DMS114 treated with DMSO at 0.1 percent for 48 hours (cell line): ENCODE measurements around the gene ABCC8.

Experiments
- DNase-seq: peaks from one replicate; lab custom pipeline; 2025; ENCODE audit not compliant: unreplicated experiment; lab: John Stamatoyannopoulos, UW

Gene ABCC8

DNA sequence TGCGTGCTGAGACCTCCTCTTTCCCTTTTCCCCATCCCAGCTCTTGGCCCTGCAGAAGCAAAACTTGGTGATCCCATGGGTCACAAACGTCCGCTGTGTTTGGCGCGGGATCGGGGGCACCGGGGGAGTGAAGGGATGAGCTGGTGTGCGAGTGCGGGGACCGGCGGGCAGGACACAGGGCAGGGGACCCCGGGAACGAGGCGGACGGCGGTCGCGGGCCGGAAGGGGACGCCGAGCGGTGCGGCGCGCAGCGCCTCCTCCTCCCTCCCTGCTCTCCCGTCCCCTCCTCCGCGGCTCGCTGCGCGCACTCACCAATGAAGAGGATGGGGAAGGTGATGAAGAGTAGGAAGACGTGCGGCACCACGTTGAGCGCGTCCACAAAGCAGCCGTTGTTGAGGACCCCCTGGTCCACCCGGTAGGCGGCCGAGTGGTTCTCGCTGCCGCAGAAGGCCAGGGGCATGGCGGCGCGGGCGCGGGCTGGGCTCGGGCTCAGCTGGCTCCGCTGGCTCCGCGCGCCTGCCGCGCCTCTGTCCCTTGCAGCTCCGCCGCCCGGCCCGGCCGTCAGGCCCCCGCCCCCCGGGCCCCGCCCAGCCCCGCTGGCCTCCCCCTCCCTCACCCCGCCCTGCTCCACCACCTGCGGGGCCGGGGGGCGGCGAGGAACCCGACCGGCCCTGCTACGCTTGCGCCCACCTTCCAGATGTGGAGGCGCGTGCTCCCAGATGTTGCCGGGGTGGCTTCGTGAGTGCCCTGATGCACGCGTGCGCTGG lies at the start of gene ABCC8:
ABCC8 (minus strand) TSS at position 529 of the 767 bp plus-strand sequence; CDS start at position 460, 69 bp downstream.
- no peak for DNase-seq

DNA sequence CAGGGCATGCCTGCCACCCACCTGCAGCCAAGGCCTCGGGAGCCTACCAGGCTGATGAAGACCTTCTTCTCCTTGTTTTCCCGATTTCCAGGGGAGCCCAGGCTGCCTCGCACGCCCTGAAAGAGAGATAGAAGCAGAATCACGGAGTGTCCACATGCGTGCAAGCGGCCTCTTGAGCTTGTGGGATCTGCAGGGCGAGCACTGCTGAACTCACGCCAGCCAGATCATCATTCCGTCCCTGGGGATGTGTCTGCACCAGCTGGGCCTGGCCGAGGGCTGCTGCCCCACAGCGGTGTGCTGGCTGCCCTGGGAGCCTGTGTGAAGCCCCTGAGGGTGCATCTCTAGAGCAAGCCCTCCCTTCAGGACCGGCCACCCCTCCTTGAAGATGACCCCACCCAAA lies 49.7 kb upstream of the ABCC8 start:
- DNase-seq, result no peak

DNA sequence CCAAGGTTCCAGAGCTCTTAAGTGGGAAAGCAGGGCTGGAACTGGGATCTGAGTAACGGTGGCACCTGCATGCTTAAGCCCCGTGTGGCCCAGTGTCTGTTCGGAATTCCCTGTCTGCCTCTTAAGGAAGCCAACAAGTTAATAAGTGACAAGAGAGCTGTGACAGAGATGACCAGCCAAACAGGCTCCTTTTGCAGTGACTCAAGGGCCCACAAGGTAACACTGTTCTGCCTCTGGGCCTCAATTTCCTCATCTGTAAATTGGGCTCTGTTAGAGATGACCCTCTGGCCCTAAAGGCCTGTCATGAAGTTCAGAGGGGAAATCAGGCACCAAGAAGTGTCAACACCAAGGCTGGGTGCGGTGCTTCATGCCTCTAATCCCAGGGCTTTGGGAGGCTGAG lies 48.9 kb upstream of the ABCC8 start:
- no peak for DNase-seq

DNA sequence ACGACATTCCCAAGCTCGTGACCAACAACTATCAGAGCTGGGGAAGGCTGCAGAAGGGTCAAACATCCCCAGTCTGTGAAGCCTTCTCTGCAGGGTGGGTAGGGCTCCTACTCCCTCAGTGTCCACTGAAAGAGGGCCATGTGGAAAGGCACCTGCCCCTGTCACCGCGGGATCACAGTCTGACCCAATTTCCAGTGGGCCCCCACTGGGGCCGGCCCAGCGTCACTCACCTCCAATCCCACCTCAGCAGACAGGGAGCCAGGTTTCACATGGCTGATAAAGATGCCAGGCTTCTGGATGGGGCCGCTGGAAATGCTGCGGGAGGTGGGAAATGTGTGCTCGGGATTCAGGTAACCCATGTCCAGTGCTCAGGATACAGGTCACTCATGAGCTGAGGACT lies 47.6 kb upstream of the ABCC8 start:
- no peak for DNase-seq

DNA sequence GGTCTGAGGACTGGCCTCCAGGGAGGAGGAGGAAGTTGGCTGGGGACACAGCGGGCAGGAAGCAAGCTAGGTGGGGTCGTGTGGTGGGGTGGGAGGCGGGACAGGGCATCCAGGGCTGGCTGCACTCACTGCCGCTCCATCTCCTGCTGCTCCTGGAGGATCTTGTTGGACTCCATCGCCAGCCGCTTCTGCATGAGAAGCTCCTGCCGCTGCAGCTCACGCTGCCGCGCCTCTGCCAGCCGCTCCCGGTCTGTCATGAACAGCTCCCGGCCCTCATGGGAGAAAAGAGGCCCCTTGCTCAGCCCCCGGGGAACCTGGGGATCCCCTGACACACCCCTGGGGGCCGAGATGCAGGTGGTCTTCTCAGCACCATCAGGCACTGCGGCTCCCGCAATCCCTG lies 46.0 kb upstream of the ABCC8 start:
- DNase-seq, result no peak

DNA sequence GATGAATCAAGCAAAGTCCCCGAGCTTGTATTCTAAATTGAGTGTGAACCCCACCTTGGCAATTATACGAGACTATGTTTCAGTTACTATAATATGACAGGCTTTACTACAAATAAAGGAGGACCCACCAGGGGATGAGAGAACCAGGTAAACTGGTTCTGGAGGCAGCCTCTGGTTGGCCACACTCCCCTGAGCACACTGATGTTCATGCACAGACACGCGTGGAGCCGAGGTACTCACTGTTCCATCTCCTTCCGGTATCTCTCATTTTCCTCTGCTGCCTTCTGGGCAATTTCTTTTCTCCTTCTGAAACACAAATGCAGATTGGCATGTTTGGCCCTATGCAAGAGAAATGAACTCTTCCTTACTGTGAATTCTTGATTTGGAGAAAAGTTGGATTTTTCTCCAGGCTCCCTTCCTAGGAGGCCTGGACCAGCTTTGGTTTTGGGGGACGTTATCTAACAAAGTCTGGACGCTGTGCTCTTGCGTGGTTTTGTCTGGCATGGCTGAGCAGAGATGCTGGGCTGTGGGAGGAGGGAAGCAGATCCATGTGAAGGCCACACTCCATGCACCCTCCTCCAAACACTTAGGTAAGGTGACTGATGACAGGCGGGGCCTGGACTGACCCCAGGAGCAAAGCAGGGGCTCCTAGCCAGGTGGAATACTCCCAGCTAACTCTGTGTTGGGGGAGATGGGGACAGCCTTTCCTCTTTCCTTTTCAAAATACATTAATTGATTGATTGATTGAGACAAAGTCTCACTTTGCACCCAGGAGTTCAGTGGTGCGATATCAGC lies 44.7 kb upstream of the ABCC8 start:
- no peak for DNase-seq

DNA sequence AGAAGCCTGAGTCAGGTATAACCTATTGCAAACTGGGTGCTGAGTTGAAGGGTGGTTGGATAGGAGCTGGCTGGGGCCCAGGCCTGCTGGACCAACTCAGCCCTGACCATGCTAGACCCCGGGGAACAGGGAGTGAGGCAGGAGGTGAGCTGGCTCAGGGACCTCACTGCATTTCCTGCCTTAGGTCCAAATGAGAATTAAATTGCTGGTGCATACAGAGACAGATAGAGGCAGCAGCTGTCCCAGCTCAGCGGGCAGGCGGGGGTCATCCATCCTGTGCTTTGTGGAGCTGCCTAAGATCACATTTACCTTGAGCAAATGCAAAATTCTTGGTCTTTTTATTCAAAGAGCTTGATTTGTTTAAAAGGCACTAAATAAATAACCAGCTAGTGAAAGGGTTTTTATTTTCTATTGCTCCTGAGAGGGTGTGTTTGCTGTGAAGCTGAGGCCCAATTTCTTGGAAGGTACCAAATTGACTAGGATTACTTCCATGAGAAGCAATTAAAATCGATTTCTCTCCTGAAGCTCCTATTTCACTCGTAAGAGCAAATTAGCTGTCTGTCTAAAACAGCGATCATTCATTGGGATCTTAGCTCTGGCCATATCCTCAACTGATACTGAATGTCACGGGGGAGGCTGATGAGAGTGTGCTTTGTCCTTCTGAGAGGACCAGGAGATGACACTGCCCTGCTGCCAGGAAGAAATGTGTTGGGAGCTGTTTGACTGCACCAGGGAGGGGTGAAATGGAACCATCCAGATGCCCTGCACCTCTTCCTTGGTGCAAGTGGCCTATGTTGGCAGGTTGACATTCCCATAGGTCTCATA lies 42.6 kb upstream of the ABCC8 start:
- DNase-seq, result no peak

DNA sequence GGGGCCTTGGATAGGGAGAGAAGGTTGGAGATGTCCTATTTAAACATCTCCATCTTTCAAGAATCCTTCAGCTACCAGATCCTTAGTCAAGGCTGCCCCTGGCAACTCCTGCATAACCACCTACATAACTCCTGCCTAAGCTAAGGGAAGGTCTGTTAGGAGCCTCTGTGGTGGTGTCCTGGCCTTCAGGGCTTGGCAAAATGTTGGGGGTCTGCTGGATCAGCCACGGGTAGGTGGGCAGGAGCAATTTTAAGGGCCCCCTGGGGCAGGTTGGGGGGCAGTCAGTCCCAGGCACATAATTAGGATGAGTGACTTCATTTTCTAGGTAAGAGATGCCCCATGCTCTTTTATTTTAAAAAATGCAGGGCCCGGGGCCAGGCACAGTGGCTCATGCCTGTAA lies 41.7 kb upstream of the ABCC8 start:
- DNase-seq, result no peak

DNA sequence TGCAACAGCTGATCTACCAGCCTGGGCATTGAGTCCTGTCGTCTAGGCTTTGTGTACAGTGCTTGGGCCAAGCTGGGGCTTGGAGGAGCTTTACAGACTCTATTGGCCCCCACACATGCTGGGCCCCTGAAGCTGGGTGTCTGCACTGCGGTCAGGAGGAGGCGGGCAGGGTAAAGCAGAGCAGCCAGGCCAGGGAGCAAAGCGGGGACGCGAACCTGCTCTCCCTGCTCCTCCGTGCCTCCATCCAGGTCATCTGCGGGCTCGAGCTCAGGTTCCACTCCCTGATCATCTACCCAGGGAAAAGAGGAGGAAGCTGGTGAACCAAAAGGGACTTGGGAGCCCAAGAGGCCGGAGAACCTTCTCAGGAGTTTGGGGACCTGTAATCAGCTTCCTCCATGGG lies 40.5 kb upstream of the ABCC8 start:
- DNase-seq, result no peak

DNA sequence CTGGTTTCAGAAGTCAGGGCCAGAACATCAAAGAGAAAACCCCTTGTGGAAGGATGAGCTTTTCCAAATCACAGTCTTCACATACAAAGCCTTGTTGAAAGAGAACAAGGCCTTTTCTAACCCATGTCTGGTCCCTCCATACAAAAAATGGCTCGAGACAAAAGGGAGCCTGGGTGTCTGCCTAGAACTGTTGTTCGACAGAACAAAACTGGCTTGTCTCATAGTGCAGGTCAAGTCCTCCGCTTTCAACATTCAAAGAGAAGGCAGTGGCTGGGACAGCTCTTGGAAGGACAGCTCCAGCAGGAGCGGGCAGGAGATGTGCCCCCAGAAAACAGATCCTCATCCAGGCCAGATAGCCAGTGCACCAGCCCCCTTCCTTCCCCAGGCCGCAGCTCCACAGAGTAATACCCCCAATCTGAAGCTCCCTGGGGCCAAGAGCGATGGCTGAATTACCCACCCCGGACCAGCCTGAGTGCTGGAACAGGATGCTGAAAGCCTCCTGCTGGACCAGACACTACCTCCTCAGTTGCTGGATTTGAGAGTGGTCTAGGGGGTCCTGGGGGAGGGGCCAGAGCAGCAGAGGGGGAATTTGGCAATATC lies 40.0 kb upstream of the ABCC8 start:
- no peak for DNase-seq

DNA sequence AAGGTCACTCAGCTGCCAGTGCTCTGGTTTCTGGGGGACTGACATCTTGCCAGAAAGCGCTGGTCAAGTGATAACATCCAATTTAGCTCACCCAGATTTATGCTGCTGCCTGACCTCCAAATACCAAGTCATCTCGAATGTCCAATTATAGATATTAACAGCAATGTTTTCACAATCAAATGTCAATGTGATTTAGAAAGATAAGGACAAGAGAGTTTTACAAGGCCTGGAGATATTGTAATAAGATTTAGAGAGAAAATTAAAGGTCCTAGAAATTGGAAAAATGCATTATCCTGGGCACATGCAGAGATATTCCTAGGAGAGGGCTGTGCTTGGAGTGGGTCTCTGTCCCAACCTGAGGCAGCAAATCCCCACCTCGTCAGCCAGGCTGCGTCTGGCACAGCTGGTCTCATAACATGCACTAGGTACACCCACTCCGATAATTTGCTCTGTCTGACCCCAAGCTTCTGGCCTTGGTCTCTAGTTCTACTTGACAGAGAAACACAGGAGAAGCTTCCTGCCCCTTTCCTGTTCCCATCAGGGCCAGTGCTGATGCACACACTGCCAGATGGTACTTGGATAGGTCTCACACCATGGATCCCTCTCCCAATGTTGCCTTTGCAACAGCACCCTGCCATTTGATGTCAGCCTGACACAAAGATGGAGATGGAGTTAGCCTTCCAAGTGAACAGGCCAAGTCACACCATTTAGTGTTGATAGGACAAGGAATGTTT lies 39.0 kb upstream of the ABCC8 start:
- no peak for DNase-seq

DNA sequence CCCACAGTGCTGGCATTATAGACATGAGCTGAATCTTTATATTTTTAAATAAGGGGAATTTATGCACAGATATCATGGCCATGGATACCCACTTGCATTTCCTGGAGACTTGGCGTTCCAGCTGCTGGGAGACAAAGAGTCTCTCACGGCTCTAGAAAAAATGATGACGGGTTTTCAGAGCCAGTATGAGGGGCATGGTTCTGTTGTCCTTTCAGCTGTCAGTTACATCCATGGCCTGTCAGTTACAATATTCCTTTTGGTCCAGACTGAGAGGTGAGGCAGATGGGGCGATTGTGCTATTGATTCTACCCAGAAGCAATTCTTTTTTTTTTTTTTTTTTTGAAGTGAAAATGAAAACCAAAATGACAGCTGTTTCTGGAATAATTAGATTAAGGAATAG lies 37.8 kb upstream of the ABCC8 start:
- DNase-seq, result no peak

DNA sequence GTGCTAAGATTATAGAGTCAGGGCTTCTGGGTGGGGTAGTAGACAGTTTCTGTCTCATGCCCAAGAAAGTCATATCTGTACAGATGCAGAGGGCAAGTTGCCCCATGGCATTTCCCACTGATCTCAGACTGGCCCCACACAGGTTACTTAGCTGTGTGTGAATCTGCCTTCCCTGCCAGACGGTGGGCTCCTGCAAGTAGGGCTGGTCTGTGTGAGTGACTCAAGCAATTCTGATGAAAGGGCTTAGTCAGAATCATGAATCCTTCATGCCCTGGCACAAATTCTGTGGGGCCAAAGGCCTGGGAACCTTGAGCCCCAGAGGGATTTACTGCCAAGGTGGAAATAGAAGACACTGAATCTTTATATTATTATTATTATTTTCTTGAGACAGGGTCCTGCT lies 37.2 kb upstream of the ABCC8 start:
- DNase-seq, result no peak

DNA sequence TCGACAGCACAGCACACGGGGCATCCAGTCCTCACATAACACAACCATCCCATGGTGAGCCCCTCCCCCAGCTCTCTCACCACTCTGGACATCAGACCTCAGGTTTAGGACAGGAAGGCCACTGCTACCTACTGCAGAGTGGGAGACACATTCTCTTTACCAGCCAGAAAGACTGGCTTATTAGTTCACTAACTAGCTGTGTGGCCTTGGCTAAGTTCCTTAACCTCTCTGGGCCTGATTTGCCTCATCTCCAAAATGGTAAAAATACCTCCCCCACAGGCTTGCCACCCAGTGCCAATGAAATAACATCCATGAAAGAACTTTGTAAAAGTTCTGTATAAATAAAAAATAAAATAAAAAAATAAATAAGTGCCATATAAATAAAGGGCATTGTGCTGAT lies 35.5 kb upstream of the ABCC8 start:
- DNase-seq, result no peak

DNA sequence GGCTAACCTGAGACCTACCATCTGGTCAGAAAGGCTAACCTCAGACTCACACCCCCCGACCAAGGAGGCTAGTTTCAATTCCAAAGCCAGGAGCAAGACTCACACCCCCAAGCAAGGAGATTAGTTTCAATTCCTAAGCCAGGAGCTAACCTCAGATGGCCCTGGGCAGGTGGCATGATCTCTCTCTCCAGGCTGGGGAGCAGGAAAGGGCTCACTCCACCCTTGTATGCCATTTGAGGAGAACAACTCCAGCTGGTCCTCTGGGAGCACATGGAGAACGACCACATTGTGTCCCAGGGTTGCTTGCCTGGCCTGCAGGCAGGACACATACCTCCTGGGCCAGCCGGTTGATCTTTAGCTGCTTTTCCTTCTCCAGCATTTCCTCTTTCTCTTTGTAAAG lies 34.9 kb upstream of the ABCC8 start:
- no peak for DNase-seq

DNA sequence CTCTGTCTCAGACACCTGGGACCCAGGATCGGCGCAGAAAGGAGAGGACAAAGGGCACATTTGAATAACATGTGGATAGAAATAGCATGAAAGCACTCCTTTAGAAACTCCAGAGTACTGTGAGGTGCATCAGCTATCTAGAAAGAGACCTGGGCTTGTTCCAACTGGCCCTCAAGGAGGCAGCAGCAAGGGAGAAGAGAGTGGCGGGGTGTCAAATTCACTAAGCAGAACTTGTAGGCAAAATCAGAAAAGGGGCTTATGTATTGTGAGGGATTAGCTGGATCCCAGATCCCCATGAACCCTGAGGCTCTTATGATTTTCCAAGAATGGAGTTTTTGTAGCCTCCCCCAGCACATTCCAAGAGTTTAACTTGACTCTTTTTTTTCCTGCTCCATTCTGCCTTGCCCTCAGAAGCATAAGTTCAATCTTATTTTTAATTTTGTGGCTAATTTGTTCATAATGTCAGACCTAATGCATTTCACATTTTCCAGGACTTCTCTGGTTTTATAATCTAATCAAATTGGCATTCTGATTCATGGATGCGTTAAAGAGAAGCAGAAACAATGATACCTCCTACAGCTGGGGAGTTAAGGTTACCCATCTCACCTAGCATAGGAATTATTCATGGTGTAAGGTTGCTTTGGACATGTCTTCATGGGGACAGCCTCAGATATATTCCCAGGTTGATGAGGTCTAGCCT lies 34.0 kb upstream of the ABCC8 start:
- no peak for DNase-seq

DNA sequence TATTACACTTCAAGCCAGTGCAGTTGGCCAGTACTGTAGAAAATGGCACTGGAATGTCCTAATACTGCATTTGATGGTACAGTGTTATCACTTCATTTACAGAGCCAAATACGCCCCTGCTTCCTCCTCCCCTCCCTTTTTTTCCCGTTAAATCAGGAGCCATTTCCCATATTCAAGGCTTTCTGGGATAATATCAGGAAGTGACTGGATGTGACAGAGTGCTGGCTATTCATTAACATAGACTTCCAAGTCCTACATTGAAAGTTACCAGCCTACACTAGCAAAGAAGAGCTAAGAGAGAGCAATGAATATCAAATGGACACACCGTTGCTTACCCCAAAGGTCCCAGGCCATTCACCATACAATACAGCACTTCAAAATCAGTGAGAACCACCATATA lies 32.1 kb upstream of the ABCC8 start:
- no peak for DNase-seq

DNA sequence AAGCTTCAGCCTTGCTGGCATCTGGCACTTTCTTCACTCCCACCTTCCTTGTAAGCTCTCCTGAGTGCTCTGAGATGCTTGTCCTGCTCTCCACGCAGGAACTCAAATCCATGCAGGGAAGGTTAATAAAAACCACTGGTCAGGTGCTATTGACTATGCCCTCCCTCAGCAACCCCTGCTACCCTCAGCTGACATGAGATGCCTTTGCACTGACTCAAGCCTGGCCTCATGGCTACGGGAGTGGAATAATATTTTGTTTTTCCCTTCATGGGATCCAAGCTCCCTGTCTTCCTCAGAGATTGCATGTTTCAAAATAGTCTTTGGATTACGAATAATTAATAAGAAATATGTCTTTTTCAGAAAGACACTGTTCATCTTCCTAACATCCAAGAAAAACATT lies 31.7 kb upstream of the ABCC8 start:
- no peak for DNase-seq

DNA sequence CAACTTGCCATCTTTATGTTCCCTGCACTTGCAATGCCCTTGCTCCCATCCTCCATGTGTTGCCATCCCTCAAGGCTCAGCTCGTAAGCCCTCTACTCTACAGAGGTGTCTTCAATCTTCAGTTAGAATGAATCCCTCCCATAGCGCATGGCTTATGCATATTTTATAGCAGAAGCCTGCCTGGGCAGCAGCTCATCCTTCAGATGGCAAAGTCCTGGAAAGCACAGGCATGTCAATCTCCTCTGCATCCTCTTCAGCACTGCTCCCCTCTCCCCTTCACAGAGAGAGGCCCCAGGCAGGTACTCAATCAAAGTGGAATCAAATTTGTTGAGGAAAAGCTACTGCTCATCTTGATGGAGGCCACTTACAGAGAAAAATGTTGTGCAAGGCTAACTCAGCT lies 31.1 kb upstream of the ABCC8 start:
- DNase-seq, result no peak

DNA sequence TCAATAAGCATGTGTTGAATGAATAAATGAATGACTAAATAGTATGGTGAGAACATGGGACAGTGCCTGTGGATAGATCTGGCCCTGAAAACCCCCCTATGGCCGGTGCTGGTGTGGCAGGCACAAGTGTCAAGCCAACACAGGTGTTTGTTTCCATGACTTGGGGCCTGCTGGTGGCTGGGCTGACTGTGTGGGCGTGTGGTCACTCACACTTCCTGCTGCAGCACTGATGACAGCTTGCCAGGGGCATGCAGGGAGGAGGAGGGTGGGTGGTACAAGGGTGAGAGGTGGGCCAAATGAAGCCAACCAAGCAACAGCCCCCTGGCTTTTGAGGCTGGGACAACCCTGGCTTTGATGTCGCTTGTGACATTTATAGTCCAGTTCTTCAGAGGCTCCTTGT lies 30.3 kb upstream of the ABCC8 start:
- DNase-seq, result no peak
